Measurements from ENCODE around the gene GRM8.

The GRM8 gene

GRCh38 chr7:126511046-126511445 is 741.7 kb downstream of the GRM8 start:
- no peak for DNase-seq (ENCODE audit: low read depth)

DNA sequence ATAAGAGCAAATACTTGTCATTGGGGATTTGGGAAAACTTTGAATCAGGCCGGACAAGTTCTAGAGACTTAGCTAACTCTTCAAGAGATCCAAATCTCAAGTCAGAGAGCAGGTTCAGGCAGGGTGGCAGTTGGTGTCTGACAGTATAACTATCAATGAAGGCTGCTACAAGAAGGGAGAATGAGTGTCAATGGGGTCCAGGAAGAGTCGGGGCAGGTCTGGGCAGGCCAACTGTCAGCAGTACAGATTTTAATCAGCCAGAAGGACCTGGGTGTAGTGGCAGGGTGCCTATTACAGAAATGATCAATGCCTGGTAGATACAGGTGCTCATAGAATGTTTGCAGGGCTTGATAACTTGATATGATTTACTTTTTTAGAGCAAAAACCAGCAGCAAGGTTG is 751.1 kb downstream of the GRM8 start:
- no peak for DNase-seq (ENCODE audit: low read depth)

- DNase-seq (ENCODE audit: low read depth), result no peak
Observed at GRCh38 chr7:126499481-126499880, 753.3 kb downstream of the GRM8 start.

GRCh38 chr7:126495733-126496132 is 757.0 kb downstream of the GRM8 start:
- no peak for DNase-seq (ENCODE audit: low read depth)

GRCh38 chr7:126495001-126495400 is 757.7 kb downstream of the GRM8 start:
- DNase-seq (ENCODE audit: low read depth), result no peak

GRCh38 chr7:126493801-126494200 is 758.9 kb downstream of the GRM8 start:
- DNase-seq (ENCODE audit: low read depth), result no peak

GRCh38 chr7:126489874-126490273 is 762.9 kb downstream of the GRM8 start:
- DNase-seq (ENCODE audit: low read depth), result no peak

GRCh38 chr7:126487728-126488442 is 764.9 kb downstream of the GRM8 start:
- no peak for DNase-seq (ENCODE audit: low read depth)

- no peak for DNase-seq (ENCODE audit: low read depth)
Observed at GRCh38 chr7:126486806-126487205, 765.9 kb downstream of the GRM8 start.

GRCh38 chr7:126485791-126486190 is 767.0 kb downstream of the GRM8 start:
- no peak for DNase-seq (ENCODE audit: low read depth)

GRCh38 chr7:126483972-126484371 is 768.8 kb downstream of the GRM8 start:
- no peak for DNase-seq (ENCODE audit: low read depth)

DNA sequence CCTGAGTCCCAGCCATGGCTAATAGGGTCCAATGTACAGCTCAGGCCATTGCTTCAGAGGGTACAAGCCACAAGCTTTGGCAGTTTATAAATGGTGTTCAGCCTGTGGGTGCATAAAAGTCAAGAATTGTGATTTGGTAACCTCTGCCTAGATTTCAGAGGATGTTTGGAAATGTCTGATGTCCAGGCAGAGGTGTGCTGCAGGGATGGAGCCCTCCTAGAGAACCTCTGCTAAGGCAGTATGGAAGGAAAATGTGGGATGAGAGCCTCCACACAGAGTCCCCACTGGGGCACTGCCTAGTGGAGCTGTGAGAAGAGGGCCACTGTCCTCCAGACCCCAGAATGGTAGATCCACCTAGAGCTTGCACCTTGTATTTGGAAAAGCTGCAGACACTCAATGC is 779.9 kb downstream of the GRM8 start:
- DNase-seq (ENCODE audit: low read depth), result no peak

DNA sequence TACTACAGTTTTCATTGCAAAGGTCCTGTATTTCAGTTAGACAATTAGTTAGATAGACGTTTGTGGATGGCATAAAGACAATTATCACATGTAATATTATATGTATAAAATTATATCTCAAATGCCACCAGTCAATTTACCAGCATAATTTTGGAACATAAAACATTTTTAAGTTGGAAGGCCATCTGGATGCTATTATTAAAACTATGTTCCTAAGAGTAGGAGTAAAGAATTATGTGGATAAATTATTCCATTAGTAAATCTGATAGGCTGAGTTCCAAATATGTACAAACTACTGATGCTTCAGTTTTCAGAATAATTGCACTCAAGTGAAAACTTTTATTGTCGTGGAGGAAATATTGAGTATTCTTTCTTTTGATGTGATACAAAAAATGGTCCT is 790.3 kb downstream of the GRM8 start:
- DNase-seq (ENCODE audit: low read depth), result no peak

DNA sequence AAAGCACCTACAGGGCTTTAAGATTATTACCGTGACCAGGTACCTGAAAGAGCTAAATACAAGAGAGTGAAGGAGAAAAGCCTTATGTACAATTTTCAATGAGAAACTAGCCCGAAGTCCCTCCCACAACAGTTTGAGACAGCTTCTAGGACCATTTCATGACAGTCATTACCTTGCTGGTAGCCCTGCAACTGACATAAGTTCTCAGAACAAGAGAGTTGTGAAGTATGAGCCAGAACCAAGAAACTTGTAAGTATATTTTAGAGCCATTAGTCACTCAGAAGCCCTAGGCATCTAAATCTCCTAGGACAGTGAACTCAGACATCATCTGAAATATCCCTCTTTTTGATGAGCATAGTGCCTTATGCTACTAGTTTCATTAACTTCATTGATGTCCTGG is 792.1 kb downstream of the GRM8 start:
- no peak for DNase-seq (ENCODE audit: low read depth)

GRCh38 chr7:126453104-126453503 is 799.6 kb downstream of the GRM8 start:
- DNase-seq (ENCODE audit: low read depth), result no peak

DNA sequence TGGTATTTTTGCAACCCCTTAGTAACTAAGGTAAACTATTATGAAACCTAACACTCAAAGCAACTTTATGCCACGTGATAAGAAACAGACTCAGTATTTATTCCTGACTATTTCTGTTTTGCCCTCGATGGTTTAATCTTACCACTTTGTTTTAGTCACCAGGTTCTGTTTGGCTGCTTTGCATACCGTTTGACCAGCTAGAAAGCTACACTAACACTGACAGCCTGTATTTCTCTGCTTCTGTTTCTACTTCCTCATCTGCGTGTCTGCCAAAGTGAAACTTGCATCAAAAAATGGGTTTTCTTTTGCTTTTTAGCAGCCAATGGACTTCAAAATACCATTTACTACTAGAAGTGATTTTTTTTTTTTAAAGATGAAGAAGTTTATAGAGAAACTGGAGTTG is 802.5 kb downstream of the GRM8 start:
- no peak for DNase-seq (ENCODE audit: low read depth)

GRCh38 chr7:126449611-126450268 is 803.0 kb downstream of the GRM8 start:
- no peak for DNase-seq (ENCODE audit: low read depth)

DNA sequence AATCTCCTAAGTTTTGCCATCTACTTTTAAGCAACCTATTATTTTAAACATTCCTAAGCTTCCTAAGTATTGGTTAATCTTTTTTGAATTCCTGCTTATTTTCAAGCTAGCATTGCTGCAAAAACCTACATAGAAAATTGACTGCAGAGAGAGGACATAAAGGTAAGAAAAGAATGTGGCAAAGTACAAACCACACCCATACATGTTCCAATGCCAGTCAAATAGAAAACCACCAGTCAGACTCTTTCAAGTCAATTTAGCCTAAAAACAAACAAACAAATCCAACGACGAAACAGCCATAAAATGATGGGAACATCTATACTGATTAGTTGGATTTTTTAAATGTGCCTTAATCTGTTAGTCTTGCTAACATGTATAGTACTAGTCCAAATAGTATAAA is 804.8 kb downstream of the GRM8 start:
- DNase-seq (ENCODE audit: low read depth), result no peak

- DNase-seq (ENCODE audit: low read depth), result no peak
Observed at GRCh38 chr7:126445991-126446390, 806.8 kb downstream of the GRM8 start.

DNA sequence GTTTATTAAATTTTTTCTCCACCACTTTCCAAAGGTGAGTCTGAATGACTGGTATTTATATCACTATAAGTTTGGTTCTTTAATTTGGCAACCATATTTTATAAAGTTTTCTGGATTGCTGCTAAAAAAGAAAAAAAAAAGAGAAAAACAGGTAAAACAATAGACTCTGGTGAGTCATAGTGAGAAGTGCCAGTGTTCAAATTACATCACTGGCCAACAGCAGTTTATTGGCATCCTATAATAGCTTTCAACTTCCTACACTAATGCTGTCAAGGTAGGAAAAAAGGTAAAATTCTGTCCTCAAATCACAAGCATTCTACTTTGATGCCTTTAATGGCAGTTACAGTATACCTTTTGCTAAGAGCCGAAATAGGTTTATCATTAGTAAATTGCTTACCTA is 808.8 kb downstream of the GRM8 start:
- no peak for DNase-seq (ENCODE audit: low read depth)

DNA sequence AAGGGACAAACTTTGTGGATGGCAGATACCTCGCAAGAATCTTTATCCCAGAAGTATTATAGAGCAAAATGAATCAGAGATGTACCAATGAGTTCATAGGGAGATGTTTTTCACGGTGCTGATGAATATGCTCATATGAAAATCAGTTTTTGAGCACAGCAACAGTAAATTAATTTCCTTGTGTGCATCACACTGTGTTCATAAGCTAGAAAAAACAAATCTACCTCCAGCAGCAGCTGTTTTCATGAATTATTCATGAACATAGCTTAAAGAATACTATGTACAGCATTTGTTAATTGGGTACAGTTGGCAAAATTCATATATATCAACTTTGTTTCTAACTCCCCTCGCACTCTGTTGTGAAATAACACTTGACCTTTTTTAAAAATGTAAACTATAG is 809.8 kb downstream of the GRM8 start:
- DNase-seq (ENCODE audit: low read depth), result no peak

DNA sequence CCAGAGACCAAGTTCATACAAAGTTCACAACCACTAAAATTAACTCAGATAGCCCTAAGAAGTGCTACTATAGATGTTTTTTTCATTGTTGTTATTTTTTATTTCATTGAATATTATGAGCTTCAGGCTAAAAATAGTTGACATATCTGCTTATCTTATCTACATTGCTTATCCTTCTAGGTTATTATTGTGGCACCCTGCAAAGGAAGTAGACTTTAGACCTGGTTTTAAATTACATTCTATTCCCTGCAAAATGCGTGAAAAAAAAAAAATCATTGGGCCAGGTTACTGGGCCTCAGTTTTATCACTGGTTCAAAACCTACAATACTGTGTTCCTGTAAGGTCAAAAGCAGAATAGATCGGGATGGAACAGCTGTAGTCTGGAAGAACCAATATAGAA is 811.0 kb downstream of the GRM8 start:
- no peak for DNase-seq (ENCODE audit: low read depth)

- no peak for DNase-seq (ENCODE audit: low read depth)
Observed at GRCh38 chr7:126440542-126440941, 812.2 kb downstream of the GRM8 start.

Data from stimulated activated CD8-positive, alpha-beta memory T cell treated with anti-CD3 and anti-CD28 coated beads, Interleukin-12 subunit alpha, Interleukin-12 subunit beta, amount 100 ng/mL, for 4 hours (primary cell).